T-helper 17 cell (primary cell): Measurements from ENCODE around the gene PGRMC1. TPM values are rescaled to one million over a fixed set of nuclear protein-coding genes. Genes with fewer than 3 reads are reported as not detected.
"Not testable (repeated sequence)": the region's sequence is repeated elsewhere in the genome, so short reads cannot be mapped to it uniquely, and the experiment has no call there.

Experiments used
- ATAC-seq: fragments of 150-1000 bp; cut with Tn5 transposase; 2 replicates; pipeline ENCODE4 v1.10.0; 2021; ENCODE audit warnings: mild to moderate bottlenecking, moderate library complexity
- DNase-seq, 3 donors: peaks; one replicate each; pipeline versions ENCODE4 v3.0.0 to v3.0.0-alpha.2; 2020 to 2021
- H3K9me3 ChIP-seq: one replicate; pipeline ENCODE4 v1.7.0; 2013; ENCODE audit warnings: low read length, mild to moderate bottlenecking; ENCODE audit not compliant: control insufficient read depth, poor library complexity, severe bottlenecking
- H3K27ac Mint-ChIP-seq: one replicate; pipeline ENCODE4 v1.8.0; 2022; ENCODE audit warnings: mild to moderate bottlenecking, moderate library complexity, mixed read lengths
- H3K27me3 Mint-ChIP-seq: one replicate; pipeline ENCODE4 v1.8.0; 2022; ENCODE audit warnings: mixed read lengths
- H3K36me3 Mint-ChIP-seq: one replicate; pipeline ENCODE4 v1.8.0; 2022; ENCODE audit warnings: low read depth, mixed read lengths
- H3K4me1 Mint-ChIP-seq: one replicate; pipeline ENCODE4 v1.8.0; 2022; ENCODE audit warnings: mild to moderate bottlenecking, mixed read lengths
- H3K4me3 Mint-ChIP-seq: one replicate; pipeline ENCODE4 v1.8.0; 2022; ENCODE audit warnings: mild to moderate bottlenecking, moderate library complexity, mixed read lengths
- total RNA-seq, 4 donors: library from RNA in 2 of 4; stranded (reverse) in 2 of 4; gene quantifications; one replicate each; pipeline ENCODE4 v1.2.3 and lab custom pipeline; 2022 to 2026

PGRMC1 gene
- 10 to 100 TPM; 10.6 to 67.5 TPM for total RNA-seq
- 19.0 to 37.3 reads per million in 2 donors for total RNA-seq (lab: John Stamatoyannopoulos, UW)

GRCh38 chrX:119235872-119236622 lies at the start of gene PGRMC1:
Gene PGRMC1 (plus strand): TSS chrX:119236285. CDS start chrX:119236364, 79 bp downstream.
- H3K9me3 ChIP-seq: no peaks in the 10 kb centered on the region
- ATAC-seq: peak; percentile 95
- peak within 1 kb of the TSS; percentile 92 for H3K4me3 Mint-ChIP-seq
- H3K27me3 Mint-ChIP-seq: peaks cover 6% of the 10 kb centered on the region
- no peaks in the 10 kb centered on the region for H3K36me3 Mint-ChIP-seq
- H3K27ac Mint-ChIP-seq: peak within 1 kb of the TSS; percentile 57
- DNase-seq: peak; percentile 70 to 77 (median 73)
- peaks cover 14% of the 10 kb centered on the region for H3K4me1 Mint-ChIP-seq

DNA sequence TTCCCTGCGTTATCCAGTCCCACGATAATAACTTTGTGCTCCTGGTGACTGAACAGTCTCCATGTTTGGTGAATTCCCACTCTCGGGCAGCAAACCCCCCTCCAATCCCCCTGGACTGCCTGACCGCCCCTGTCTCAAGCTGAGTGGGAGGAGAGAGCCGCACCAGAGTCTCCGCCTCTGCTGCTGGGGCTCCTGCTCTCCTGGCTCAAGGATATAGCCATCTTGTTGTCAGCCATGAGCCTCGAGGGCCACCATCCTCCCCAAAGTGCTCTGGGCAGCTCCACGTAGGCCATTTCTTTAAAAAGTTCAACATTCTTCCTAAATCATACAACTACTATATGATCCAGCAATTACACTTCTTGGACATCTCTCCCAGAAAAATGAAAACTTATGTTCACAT lies 49.3 kb upstream of the PGRMC1 start:
- no peaks in the 10 kb centered on the region for H3K9me3 ChIP-seq
- no peak for DNase-seq
- Mint-ChIP-seq H3K27ac (no peak overlapping the region), H3K4me1 (peaks cover 2% of the 10 kb centered on the region), H3K4me3 (no peak overlapping the region), H3K27me3 (peaks cover 4% of the 10 kb centered on the region), H3K36me3 (no peaks in the 10 kb centered on the region)
- no peak for ATAC-seq

DNA sequence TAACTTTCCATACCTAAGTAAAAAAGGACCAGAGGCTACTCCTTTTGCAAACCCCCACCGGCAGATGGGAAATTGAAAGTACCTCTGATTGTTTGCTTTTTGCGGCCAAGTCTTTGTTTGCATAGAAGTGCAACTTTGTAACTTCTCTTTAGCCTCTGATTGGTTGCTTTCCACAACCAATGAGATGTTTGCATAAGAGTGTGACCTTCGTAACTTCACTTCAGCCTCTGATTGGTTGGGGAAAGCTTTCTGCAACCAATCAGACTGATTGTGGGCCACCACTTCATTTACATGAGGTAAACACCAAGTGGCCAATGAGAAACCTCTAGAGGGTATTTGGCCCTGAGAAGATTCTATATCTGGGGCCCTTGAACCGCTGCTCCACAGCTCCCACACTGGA lies 48.8 kb upstream of the PGRMC1 start:
- Mint-ChIP-seq H3K27ac (no peak overlapping the region), H3K4me1 (peaks cover 2% of the 10 kb centered on the region), H3K27me3 (peaks cover 4% of the 10 kb centered on the region), H3K36me3 (no peaks in the 10 kb centered on the region), H3K4me3 (no peak overlapping the region)
- no peak for ATAC-seq
- DNase-seq: no peak
- H3K9me3 ChIP-seq: no peaks in the 10 kb centered on the region

DNA sequence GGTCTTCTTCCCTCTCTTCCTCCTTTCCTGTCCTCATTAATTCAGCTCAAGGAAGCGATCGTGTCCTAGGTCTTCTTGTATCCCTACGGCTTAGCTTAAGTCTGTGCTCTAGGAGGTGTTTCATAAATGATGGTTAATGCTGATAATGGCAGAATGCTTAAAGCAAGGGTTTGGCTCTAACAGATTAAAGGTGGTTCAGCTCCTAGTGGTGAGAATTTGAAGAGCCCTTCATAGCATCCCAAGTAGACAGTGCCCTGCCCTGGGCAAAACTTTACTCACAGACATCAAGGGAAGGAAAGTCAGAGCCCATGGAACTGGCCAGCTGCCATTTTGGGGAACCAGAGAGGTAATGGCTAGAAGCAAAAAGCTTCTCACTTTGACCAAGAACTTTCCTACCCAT lies 47.0 kb upstream of the PGRMC1 start:
- no peak for DNase-seq
- Mint-ChIP-seq H3K27ac (no peak overlapping the region), H3K4me3 (no peak overlapping the region), H3K4me1 (peaks cover 2% of the 10 kb centered on the region), H3K27me3 (peaks cover 4% of the 10 kb centered on the region), H3K36me3 (no peaks in the 10 kb centered on the region)
- H3K9me3 ChIP-seq: no peaks in the 10 kb centered on the region
- no peak for ATAC-seq

DNA sequence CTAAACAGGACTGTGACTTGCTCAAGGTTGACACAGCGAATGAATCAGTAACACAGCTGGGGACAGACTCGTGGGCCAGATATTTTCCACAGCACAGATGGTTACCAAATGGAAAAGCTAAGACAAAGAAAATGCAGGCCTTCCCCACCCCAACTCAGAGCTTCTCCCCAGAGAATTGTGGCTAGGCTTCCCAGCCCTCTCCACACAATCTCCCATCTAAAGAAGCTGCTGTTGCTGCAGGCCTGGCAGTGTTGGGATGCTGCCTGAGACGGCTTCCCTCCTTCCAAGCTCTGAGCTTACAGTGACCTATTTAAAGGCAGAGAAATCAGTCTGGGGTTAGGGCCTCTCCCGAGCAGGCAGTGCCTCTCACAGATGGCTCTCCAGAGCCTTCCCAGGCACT lies 46.5 kb upstream of the PGRMC1 start:
- H3K4me1 Mint-ChIP-seq: peaks cover 2% of the 10 kb centered on the region
- no peaks in the 10 kb centered on the region for H3K36me3 Mint-ChIP-seq

DNA sequence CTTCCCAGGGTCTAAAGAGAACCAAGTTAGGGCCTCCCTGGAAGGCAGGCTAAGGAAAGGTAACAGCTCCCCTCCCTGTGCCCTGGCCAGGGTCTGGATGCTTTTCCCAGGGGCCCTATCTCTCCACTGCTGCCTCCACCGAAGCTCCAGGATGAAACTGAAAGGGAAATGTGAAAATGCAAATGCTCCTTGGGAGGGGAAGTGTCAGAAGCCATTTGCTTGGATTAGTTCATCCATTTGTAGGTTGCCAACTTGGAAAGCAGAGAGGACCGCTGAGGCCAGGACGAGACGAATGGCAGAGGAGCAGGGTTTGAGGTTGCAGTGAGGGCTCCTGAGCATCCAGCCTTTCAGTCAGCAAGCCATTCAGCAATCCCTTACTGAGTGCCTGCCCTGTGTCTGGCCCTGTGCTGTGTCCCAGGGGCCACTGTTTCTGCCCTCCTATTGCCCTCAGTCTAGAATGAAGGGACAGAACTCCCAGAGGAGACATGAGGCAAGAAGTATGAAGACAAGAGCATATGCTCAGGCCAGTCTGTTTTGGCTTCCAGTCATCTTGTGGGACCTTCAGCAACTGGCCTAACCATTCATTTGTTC lies 45.9 kb upstream of the PGRMC1 start:
- peaks cover 2% of the 10 kb centered on the region for H3K4me1 Mint-ChIP-seq
- DNase-seq: no peak
- H3K4me3 Mint-ChIP-seq: no peak overlapping the region
- no peaks in the 10 kb centered on the region for H3K9me3 ChIP-seq
- H3K27ac Mint-ChIP-seq: no peak overlapping the region
- no peaks in the 10 kb centered on the region for H3K36me3 Mint-ChIP-seq
- no peak for ATAC-seq
- H3K27me3 Mint-ChIP-seq: peaks cover 4% of the 10 kb centered on the region

More for the DNA sequence above, 46.5 kb upstream of the PGRMC1 start:
- DNase-seq: no peak
- Mint-ChIP-seq H3K27me3 (peaks cover 4% of the 10 kb centered on the region), H3K27ac (no peak overlapping the region), H3K4me3 (no peak overlapping the region)
- no peaks in the 10 kb centered on the region for H3K9me3 ChIP-seq
- ATAC-seq: no peak

DNA sequence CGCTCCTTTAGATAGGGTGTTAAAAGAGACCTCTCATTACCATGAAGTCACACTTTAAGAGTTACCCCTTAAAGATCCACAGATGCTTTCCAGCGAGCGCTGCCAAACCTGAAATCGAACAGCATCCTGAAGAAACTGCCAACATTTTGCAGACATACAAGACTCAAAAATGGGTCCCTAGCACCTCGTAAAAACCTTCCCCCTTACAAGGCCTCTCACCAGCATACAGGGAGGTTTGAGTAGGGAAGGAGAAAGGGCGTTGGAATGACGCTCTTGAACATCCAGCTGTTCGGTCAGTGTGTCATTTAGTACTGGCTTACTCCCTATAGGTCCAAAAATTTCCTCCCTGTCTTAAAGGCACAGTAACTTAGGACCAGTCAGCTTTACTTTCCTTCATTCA lies 45.3 kb upstream of the PGRMC1 start:
- no peaks in the 10 kb centered on the region for H3K9me3 ChIP-seq
- Mint-ChIP-seq H3K4me1 (peaks cover 2% of the 10 kb centered on the region), H3K36me3 (no peaks in the 10 kb centered on the region), H3K27ac (peak overlapping the region; percentile 24), H3K4me3 (no peak overlapping the region), H3K27me3 (peaks cover 4% of the 10 kb centered on the region)
- ATAC-seq (no peak), DNase-seq (no peak)

DNA sequence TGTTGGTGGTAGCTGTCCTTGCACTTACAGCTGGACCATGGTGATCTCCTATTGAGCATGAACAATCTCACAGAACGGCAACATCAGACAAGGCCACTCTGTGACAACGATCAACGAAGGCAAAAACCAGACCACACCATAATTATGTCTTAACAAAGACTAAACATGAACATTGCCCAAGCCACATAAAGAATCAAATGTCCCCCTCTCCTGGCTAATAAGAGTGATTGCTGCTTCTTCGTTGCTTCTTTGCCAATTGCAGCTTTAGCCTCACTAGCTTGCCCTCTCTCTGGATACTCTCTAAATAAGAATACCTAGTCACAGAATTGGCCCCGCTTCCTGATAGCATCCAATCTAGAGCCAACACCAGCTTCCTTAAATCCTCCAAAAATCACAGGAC lies 41.5 kb upstream of the PGRMC1 start:
- H3K9me3 ChIP-seq: no peaks in the 10 kb centered on the region
- Mint-ChIP-seq H3K27me3 (peaks cover 4% of the 10 kb centered on the region), H3K4me1 (no peaks in the 10 kb centered on the region), H3K4me3 (no peak overlapping the region), H3K27ac (no peak overlapping the region), H3K36me3 (no peaks in the 10 kb centered on the region)
- DNase-seq (no peak), ATAC-seq (no peak)

DNA sequence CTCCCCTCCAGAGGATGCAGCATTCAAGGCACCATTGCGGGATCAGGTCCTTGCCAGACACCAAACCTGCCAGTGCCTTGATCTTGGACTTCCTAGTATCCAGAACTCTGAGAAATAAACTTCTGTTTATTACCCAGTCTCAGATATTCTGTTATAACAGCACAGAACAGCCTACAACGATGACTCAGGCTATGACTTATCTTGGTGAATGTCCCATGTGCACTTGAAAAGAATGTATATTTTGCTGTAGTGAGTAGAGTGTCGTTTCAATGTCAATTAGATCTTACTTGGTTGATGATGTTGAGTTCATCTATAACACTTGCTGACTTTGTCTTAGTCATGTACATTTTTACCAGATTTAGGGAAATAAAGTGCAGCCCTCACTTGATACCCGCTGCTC lies 34.5 kb upstream of the PGRMC1 start:
- H3K27me3 Mint-ChIP-seq: peaks cover 20% of the 10 kb centered on the region
- no peaks in the 10 kb centered on the region for H3K9me3 ChIP-seq
- no peak overlapping the region for H3K4me3 Mint-ChIP-seq
- peaks cover 5% of the 10 kb centered on the region for H3K36me3 Mint-ChIP-seq
- ATAC-seq: no peak
- H3K4me1 Mint-ChIP-seq: no peaks in the 10 kb centered on the region
- DNase-seq: no peak
- no peak overlapping the region for H3K27ac Mint-ChIP-seq

GRCh38 chrX:119206203-119206602 lies 29.9 kb upstream of the PGRMC1 start:
- no peaks in the 10 kb centered on the region for H3K9me3 ChIP-seq
- Mint-ChIP-seq H3K27me3 (peaks cover 15% of the 10 kb centered on the region), H3K27ac (no peak overlapping the region), H3K36me3 (peaks cover 5% of the 10 kb centered on the region), H3K4me3 (no peak overlapping the region), H3K4me1 (no peaks in the 10 kb centered on the region)
- no peak for ATAC-seq
- DNase-seq: no peak

DNA sequence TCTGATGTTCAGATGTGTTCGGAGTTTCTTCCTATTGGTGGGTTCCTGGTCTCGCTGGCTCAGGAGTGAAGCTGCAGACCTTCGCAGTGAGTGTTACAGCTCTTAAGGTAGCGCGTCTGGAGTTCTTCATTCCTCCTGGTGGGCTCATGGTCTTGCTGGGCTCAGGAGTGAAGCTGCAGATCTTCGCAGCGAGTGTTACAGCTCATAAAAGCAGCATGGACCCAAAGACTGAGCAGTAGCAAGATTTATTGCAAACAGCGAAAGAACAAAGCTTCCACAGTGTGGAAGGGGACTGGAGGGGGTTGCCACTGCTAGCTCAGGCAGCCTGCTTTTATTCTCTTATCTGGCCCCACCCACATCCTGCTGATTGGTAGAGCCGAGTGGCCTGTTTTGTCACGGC lies 28.6 kb upstream of the PGRMC1 start:
- H3K36me3 Mint-ChIP-seq, H3K4me1 Mint-ChIP-seq, H3K27ac Mint-ChIP-seq, H3K4me3 Mint-ChIP-seq, H3K9me3 ChIP-seq, DNase-seq, ATAC-seq: not testable (repeated sequence)
- peaks cover 20% of the 10 kb centered on the region for H3K27me3 Mint-ChIP-seq

GRCh38 chrX:119208401-119209057 lies 27.6 kb upstream of the PGRMC1 start:
- H3K4me3 Mint-ChIP-seq: no peak overlapping the region
- no peak overlapping the region for H3K27ac Mint-ChIP-seq
- H3K4me1 Mint-ChIP-seq: no peaks in the 10 kb centered on the region
- peaks cover 5% of the 10 kb centered on the region for H3K36me3 Mint-ChIP-seq
- no peaks in the 10 kb centered on the region for H3K9me3 ChIP-seq
- no peak for DNase-seq
- peaks cover 27% of the 10 kb centered on the region for H3K27me3 Mint-ChIP-seq
- ATAC-seq: no peak

DNA sequence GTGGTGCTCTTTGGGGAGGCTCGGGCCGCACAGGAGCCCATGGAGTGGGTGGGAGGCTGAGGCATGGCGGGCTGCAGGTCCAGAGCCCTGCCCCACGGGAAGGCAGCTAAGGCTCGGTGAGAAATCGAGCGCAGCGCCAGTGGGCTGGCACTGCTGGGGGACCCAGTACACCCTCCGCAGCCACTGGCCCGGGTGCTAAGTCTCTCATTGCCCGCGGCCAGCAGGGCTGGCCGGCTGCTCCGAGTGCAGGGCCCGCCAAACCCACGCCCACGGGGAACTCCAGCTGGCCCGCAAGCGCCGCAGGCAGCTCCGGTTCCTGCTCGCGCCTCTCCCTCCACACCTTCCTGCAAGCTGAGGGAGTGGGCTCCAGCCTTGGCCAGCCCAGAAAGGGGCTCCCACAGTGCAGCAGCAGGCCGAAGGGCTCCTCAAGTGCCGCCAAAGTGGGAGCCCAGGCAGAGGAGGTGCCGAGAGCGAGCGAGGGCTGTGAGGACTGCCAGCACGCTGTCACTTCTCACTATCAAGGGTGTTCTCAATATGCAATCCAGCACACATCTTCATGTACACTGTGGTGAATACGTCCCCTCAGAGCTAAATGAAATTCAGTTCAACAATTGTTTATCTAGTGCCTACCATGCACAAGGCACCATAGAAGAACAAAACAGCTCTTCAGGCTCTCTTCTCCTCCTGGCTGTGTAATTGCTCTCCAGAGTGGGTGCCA lies 25.0 kb upstream of the PGRMC1 start:
- H3K36me3 Mint-ChIP-seq, H3K4me1 Mint-ChIP-seq, ATAC-seq, H3K9me3 ChIP-seq, H3K4me3 Mint-ChIP-seq, DNase-seq, H3K27ac Mint-ChIP-seq: not testable (repeated sequence)
- peaks cover 23% of the 10 kb centered on the region for H3K27me3 Mint-ChIP-seq
